Activated naive CD8-positive, alpha-beta T cell treated with anti-CD3 and anti-CD28 coated beads, Interleukin-2, amount 10 ng/mL, durations not matched to agents 7 days and 5 days (primary cell): Measurements from ENCODE around the gene IL18RAP. TPM values are rescaled to one million over a fixed set of nuclear protein-coding genes. Genes with fewer than 3 reads are reported as not detected.

Experiments used
- microRNA-seq: library from miRNA; unstranded; fragments of <30 nt; microRNA quantifications from one replicate; pipeline ENCODE4 v1.2.0, GENCODE V29; 2022
- total RNA-seq, 2 experiments: library from RNA; stranded (reverse); gene quantifications; one replicate each; pipeline ENCODE4 v1.2.3, GENCODE V29; 2021

IL18RAP gene
- total RNA-seq, 2 experiments from 2014 or later = 16.7 to 16.8 TPM

Small RNA genes within 50 kb of the gene (microRNA-seq; reads per million reads assigned to microRNA genes)
- gene MIR4772 = 54.0 reads per million, percentile 48 among the genes with 10 or more reads in this experiment

Other genes with a start within 250 kb of the IL18RAP start
- gene IL1RL2, start 236.1 kb upstream of the IL18RAP start, total RNA-seq = not detected
- gene IL1RL1, start 111.6 kb upstream of the IL18RAP start, total RNA-seq = not detected
- 10 to 100 TPM; 37.3 to 40.3 TPM for gene IL18R1, start 67.4 kb upstream of the IL18RAP start, total RNA-seq
- under 1 TPM; 0.06 to 0.08 TPM for gene SLC9A4, start 50.1 kb downstream of the IL18RAP start, total RNA-seq
- not detected for gene SLC9A2, start 196.4 kb downstream of the IL18RAP start, total RNA-seq